Lower leg skin (tissue), 3 donors: ENCODE measurements around the gene KIF3B.

Source experiments
- POLR2A ChIP-seq, 2 donors: fragments of 450-650 bp; IDR thresholded peaks; one replicate each; pipeline ENCODE4 v1.6.1; 2016 to 2017; ENCODE audit warnings: antibody characterized with exemption in 2 of 2, mild to moderate bottlenecking in 1 of 2, moderate library complexity in 1 of 2
- TF ChIP-seq, protein P1 (sequence below), 3 donors: fragments of 450-650 bp; IDR thresholded peaks; one replicate each; pipeline ENCODE4 v1.5.1; 2016; ENCODE audit warnings: antibody characterized with exemption in 3 of 3, mild to moderate bottlenecking in 3 of 3, moderate library complexity in 2 of 3

DNA sequence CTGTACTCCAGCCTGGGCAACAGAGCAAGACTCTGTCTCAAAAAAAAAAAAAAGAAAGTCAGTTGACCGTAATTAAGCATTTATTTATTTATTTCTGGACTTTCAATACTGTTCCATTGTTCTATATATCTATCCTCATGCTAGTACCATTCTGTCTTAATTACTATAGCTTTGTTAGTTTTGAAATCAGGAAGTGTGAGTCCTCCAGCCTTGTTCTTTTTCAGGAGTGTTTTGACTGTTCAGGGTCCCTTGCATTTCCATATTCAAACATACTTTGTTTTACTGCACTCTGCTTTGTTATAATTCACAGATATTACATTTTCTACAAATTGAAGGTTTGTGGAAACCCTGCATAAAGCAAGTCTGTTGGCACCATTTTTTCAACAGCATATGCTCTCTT lies 43.9 kb downstream of the KIF3B start:
- TF ChIP-seq, protein P1, sequence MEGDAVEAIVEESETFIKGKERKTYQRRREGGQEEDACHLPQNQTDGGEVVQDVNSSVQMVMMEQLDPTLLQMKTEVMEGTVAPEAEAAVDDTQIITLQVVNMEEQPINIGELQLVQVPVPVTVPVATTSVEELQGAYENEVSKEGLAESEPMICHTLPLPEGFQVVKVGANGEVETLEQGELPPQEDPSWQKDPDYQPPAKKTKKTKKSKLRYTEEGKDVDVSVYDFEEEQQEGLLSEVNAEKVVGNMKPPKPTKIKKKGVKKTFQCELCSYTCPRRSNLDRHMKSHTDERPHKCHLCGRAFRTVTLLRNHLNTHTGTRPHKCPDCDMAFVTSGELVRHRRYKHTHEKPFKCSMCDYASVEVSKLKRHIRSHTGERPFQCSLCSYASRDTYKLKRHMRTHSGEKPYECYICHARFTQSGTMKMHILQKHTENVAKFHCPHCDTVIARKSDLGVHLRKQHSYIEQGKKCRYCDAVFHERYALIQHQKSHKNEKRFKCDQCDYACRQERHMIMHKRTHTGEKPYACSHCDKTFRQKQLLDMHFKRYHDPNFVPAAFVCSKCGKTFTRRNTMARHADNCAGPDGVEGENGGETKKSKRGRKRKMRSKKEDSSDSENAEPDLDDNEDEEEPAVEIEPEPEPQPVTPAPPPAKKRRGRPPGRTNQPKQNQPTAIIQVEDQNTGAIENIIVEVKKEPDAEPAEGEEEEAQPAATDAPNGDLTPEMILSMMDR (IDR thresholded peaks at IDR 0.05), result no peak
- no peak for TF ChIP-seq POLR2A (IDR thresholded peaks at IDR 0.05)
